HG03558 (cell line): Measurements from ENCODE around the gene CPXM1.

Experiments used
- ATAC-seq: cut with Tn5 transposase; IDR thresholded peaks from one replicate; pipeline ENCODE4 v1.9.1; 2021; ENCODE audit warnings: moderate number of reproducible peaks; ENCODE audit not compliant: unreplicated experiment; ENCODE audit errors: extremely low read depth

The CPXM1 gene

DNA sequence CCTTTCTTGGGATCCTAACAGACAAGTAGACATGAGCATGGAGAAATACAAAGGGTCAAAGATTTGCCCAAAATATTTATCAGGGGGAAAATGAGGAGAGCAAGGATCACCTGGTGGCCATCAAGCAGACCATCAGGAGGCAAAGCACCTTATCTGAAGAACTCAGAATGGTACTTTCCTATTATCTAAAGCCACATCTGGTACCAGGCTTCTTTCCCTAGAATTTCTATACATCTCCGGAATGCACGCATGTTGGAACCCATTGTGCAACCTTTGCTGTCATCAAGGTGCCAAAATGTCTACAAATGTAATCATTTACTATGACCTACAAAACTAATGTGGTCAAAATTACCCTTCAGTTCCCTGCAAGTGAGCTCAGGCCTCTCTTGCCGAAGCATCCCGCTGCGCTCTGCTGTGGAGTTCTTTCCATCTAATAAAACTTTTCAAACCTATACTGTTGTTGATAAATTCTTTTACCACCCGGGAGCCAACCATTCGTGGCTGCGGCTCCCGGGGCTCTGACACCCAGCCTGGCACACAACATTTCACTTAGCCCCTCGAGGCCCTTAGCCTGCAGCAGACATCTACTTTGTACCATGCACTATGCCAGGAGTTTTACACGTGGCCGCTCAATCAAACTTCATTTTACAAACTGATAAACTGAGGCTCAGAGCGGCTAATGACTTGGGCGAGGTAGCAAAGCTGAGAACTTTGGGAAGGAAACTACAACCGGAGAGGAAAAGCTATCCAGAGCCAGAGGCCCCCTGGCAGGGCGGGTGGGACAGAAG, 3.8 kb upstream of the CPXM1 start:
- ATAC-seq = no peak

DNA sequence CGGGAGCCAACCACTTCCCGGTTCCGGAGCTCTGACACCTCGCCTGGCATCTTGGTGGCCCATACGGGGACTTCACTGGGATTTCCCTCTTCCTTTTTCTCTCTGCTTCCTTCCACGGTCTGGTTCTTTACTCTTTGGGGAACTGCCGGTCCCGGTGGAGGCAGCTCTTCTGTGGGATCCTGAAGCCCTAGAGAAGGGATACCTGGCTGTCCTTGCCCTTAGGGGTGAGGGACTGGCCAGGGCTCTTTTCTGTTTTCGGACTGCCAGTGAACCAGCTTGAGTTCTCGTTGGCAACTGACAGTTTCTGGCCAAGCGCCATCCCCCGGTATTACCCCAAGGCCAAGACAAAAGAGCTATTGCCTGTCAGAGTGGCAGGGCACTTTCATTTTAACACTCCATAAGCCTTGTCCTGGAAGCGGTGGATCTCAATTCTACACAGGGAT, 880 bp upstream of the CPXM1 start:
- no peak for ATAC-seq

DNA sequence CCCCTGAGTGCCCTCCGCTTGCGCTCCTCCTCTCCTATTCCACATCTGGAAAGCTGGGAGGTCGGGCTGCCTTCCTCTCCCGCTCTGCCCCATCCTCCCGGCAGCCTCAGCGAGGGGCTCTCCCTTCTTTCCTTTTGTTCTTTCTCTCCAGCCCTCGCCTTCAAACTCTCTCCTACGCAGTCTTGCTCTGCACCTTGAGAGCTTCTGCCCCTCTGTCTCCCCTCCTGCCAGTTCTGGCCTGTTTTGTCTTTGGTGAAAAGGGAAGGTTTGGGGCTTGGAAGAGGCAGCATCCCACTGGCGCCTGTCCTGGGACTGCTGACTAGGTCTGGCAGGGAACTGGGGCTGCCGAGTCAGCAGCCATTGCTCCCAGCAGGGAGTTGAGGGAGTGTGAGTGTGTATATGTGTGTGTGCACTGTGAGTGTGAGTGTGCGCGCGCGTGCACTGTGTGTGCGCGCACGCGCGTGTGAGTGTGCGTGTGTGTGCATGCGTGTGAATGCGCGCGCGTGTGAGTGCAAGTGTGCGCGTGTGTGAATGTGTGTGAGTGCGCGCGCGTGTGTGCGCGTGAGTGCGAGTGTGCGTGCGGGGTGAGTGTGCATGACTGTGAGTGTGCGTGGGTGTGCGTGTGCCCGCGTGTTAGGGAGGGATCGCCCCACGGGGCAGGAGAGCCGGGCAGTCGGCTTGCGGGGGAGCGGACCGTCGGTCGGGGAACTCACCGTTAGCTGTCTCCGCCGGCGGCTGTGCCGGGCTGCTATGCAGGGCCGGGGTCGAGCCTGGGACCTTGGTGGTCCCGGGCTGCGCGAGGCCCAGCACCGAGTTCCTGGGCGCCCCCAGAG, 523 bp downstream of the CPXM1 start:
- no peak for ATAC-seq

DNA sequence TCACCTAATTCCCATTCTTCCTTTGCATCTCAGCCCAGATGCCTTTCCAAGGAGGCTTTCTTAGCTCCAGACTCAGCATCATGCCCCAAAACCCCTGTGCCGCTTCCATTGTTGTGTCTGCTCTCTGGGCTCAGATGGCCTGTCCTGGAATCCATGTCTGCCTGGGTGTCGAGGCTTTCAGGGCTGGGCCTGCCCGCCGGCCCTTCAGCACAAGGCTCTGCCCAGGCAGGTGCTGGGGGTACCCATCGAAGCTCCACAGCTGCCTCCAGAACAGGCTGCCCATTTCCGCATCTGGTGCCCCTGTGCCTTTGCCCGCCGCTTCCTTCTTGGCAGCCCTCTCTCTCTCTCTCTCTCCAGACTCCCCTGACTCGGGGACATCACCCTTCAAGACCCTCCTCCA, 1.2 kb downstream of the CPXM1 start:
- ATAC-seq = no peak

DNA sequence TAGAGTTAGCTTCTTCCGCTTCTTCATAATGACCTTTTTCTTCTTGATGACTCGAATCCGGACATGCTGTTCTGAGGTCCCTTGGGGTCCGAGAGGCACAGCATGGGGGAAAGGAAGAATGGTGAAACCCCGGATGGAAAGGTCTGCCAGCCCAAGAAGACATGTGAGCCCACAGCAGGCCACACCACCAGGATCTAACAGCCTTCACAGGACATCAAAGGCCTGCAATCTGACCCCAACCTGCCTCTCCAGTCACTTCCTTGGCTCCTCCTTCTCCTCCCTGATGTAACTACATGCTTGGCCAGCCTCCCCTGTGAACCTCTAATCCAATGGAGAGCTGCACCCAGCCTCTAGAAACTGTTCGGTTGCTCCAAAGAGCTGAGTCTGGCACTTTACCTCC, 1.6 kb downstream of the CPXM1 start:
- no peak for ATAC-seq

DNA sequence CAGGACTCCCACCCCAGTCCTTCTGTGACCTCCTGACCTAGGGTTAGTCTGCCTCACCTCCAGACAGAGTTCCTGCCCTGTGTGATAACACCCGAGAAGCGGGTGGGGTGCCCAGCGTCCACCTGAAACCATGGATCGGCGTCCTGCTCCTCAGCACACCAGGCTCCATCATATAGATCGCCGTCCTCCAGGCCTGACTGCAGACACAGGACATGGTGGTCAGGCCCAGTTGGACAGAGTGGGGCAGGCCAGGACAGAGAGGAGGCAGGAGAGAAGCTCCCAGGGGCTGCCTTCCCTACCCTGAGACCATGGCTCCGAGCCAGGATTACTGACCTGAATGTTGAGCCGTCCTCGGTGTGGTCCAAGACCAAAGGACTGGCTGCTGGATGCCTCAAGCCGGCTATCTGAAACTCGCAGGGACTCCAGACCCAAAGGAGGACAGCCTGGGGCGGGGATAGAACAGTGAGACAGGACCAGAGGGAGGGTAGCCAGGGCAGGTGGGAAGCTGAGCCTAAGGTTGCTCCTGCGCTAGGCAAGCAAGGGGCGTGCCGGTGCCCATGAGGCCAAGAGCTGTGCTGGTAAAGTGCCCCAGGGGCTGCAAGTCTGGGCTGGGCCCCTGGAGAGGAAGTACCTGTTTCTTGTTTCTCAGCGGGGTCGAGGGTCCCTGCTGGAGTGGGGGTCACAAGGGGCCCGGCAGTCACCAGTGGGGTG, 2.2 kb downstream of the CPXM1 start:
- no peak for ATAC-seq

DNA sequence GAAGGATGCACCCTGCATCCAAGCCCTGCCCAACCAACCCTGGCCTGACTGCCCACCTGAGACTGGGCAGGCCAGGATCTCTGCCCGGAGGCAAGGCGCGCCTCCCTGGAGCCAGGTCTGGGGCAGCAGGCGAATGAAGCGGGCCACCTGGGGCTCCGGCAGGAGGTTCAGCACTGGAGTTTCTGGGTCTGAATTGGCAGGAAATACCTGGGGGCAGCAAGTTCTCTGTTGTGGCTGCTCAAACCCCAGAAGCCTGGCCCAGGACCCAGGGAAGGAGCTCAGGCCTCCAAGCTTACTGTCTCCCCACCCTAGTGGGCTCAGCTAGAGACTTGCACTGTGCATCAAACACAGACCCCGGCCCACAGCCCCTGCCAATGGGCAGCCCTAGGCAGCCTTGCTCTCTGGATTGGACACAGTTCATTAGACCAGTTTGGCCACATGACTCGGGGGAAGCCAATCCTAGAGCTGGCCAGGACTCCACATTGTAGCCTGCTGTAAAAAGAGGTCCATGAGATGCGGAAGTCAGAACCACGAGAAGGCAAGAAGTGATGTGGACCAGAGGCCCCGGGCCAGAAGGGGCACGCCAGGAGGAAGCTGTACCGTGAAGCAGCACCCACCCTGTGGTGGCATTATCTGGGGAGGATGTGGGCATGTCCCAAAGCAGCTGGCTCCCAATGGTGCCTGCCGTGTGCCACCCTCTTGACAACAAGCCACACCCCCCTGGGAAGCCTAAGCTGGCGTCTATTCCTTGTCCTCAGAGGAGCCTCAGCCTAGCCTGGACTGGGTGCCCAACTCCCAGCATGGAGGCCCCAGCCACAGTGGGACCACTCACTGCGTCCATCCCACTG, 3.1 kb downstream of the CPXM1 start:
- ATAC-seq = no peak

DNA sequence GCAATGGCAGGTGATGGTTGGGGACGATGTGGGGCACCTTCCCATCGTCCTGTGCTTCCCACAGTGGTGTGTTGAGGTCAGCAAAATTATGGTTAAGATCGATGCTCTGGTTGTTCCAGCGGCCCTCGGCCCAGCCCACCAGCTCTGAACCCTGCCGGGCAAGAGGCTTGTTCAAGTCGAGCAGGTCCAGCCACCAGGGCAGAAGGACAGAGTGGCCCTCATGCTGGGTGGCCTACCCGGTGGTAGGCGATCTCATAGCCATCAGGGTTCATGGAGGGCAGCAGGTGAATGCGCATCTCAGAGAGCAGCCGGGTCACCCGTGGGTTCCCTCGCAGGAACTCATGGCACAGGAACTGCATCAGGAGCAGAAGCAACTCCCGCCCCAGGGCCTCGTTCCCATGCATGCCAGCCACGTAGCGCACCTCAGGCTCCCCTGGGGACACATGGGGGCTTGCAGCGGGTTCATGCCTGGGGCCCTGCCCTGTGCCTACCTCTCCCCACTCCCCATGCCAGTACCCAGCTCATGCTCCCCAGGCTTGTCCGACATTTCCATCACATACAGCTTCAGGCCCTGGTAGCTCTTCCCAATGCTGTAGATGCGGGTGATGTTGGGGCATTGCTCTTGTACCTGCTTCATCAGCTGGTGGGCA, 4.3 kb downstream of the CPXM1 start:
- ATAC-seq = no peak

DNA sequence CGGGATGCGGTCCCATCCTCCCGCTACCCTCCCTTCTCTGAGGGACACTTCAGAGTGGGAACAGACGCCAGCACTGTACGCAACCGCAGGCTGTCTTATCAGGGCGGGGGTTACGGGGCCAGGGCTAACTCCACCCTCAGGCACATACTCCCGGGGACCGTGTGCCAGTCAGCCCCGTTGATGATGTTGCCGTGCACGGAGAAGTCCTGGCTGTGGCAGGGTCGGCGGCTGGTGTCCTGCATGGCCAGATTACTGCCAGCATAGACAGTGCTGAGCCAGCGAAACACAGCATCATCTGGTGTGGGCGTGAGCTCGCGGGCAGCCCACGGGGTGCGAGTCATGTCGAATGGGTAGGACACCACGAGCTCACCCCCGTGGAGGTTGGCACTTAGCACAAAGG, 5.0 kb downstream of the CPXM1 start:
- ATAC-seq = no peak

DNA sequence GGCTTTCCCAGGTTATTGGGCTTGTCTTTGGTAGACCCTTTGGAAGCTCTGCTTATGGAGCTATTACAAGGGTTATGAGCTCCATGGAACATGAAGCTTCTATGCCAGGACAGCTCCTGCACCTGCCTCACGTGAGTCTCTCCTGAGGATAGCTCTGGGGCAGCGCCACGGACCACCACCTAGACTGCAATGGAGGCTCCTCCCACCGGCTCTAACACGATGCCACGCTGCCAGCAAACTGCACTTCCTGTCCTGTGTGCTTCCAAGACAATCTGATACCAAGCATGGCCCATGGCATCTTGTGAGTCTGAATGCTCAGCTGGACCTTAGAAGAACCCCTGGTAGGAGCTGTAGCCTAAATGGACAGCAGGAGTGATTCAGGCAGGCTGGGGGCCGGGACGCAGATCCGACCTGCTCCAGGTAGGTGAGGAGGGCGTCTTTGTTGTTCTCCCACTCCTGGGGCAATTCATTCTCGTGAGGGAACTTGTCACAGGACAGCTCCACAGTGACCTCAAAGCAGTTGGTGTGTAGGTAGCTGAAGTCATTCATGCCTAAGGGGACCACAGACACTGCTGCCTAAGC, 5.5 kb downstream of the CPXM1 start:
- no peak for ATAC-seq

DNA sequence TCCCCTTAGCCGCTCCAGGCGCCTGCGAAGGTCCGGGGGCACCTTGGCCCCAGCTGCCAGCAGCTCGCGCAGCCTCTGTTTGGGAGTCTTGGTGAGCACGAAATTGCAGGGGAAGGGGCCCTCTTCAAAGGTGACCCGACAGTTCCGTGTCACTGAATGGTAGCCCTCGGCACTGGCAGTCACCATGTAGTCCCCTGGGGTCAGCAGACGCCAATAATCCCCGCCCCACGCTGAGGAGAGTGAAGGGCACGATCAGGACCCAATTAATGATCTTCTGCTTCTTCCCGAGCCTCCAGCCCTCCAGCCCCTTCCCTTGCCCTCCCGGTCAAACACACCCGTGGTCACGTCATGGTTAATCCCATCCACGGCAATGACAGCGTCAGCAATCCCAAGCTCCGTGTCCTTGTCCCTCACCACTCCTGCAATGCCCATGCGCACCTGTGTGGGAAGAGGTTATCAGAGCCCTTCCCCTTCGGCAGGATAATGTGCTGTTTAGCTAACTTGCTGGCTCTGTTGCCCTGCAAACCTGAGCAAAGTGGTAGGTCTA, 6.2 kb downstream of the CPXM1 start:
- ATAC-seq = no peak

DNA sequence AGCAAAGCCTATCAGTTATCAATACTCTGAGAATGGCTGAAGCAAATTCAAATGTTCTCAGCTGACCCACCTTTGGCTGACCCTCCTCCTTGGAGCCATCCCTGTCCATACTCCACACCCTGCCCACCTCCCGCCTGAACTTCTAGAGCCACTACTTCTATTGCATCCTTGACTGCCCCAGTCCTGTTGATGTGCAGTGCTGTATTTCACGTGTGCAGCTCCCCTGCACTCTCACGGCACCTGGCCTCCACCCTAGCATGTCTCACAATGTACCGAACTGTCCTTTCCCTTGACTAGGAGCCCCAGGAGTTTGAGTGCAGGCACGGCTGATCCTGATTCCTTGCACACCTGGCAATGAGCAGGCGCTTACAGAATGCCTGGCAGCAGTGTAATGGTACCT, 7.0 kb downstream of the CPXM1 start:
- no peak for ATAC-seq

DNA sequence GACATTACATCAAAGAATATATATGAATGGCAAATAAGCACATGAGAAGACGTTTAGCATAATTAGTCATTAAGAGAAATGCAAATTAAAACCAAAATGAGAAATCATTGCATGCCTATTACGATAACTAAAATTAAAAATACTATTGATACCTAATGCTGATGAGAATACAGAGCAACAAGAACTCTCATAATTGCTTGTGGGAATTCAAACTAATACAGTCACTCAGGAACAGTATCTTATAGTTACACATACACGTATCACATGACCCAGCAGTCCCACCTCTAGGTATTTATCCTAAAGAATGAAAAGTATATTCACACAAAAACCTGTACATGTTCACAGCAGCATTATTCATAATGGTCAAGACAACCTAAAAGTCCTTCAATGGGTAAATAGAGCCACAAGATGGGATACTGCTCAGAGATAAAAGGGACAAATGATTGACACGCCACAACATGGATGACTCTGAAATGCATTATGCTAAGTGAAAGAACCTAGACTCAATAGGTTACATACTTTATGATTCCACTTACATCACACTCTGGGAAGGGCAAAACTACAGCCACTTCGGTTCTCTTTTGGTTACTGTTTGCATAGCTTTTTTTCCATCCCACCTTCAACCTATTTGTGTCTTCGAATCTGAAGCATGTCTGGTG, 16.4 kb downstream of the CPXM1 start:
- ATAC-seq = no peak

DNA sequence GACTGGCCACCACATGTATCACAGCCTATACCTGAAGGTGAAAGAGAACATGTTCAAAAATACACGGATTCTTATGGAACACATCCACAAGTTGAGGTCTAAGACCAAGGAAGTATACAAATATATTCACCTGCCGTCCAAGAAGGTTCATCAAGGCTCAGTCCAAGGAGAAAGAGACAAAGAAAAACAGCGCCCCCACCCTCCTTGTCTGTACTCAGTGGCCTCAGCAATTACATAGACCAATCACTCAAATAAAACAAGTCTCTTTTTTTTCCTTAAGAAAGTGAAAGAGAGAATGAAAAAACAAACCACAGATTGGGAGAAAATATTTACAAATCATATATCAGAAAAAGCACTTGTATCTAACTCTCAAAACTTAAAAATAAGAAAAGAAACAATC, 19.5 kb downstream of the CPXM1 start:
- ATAC-seq = no peak

DNA sequence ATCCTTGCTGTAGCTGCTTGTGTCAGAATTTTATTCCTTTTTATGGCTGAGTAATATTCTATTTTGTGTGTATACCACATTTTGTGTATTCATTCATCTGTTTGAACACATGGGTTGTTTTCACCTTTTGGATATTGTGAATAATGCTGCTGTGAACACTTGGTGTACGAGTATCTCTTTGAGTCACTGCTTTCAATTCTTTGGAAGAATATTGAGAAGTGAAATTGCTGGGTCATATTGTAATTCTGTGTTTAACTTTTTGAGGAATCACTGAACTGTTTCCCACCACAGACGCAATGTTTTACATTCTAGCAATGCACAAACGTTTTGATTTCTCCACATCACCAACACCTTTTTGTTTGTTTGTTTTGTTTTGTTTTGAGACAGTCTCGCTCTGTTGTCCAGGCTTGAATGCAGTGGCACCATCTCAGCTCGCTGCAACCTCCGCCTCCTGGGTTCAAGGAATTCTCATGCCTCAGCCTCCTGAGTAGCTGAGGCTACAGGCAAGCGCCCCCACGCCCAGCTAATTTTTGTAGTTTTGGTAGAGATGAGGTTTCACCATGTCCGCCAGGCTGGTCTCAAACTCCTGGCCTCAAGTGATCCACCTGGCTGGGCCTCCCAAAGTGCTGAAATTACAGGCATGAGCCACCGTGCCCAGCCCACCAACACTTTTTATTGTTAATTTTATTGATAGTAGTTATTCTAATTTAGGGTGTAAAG, 21.7 kb downstream of the CPXM1 start:
- ATAC-seq = no peak

DNA sequence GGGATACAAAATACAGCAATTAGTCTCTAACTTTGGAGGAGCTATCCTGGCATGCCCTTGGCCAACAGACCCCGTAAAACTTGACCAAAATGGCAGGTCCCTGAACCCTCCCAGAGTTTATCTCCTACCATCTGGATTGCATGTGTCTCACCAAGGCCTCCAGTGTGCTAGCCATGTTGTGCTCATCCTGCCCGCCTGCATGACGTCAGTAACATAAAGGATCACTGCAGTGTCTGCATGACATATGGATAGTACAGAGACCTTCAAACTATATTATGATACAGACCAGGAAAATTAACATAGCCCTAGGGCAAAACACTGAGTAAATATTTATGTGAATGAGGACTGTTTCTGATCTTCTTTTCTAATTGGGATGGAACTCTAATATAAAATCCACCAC, 25.3 kb downstream of the CPXM1 start:
- ATAC-seq = no peak

DNA sequence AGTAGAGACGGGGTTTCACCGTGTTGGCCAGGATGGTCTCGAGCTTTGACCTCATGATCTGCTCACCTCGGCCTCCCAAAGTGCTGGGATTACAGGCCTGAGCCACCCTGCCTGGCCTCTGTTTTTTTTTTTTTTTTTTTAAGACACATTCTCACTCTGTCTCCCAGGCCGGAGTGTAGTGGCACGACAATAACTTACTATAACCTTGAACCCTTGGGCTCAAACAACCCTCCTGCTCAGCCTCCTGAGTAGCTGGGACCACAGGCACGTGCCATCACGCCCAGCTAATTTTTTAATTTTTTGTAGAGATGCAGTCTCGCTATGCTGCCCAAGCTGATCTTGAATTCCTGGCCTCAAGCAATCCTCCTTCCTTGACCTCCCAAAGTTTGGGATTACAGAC, 26.6 kb downstream of the CPXM1 start:
- ATAC-seq = no peak

DNA sequence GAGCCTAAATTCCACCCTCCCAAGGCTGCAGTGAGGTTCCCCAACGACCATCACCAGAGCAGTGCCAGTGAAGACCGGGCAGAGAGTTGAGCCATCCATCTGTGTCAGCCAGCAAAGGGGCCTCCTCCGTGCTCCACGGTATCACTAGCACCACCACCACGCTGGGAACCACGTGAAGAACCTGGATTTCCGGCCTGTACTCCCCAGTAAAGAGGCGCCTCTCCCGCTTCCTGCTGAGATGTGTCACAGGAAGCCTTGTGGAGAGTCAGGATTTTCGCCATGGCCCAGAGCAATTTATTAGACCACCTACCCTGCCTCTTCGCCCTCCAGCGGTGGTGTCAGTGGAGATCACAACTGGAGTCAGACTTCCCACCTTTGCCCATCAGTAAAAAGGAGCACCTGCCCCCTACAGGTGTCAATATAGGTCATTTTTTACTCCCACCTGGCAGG, 28.8 kb downstream of the CPXM1 start:
- no peak for ATAC-seq
